ENCODE data around the gene PDE6A.
"Not testable (repeated sequence)": the region's sequence is repeated elsewhere in the genome, so short reads cannot be mapped to it uniquely, and the experiment has no call there.

PDE6A gene

GRCh38 chr5:149951138-149951749 is 6.7 kb upstream of the PDE6A start:
- Histone ChIP-seq H3K36me3 (replicated peaks) (no peaks in the 10 kb centered on the region), H3K4me3 (ENCODE audit: low read depth, low read length) (no peak overlapping the region), H3K27me3 (replicated peaks) (no peaks in the 10 kb centered on the region), H3K27ac (no peak overlapping the region)
- in situ Hi-C loops (cut with HindIII; ENCODE audit: low pct_ligation_motif_present, low sequenced_read_pairs), result no loop called here
- DNase-seq, result no peak
- TF ChIP-seq, protein P1, sequence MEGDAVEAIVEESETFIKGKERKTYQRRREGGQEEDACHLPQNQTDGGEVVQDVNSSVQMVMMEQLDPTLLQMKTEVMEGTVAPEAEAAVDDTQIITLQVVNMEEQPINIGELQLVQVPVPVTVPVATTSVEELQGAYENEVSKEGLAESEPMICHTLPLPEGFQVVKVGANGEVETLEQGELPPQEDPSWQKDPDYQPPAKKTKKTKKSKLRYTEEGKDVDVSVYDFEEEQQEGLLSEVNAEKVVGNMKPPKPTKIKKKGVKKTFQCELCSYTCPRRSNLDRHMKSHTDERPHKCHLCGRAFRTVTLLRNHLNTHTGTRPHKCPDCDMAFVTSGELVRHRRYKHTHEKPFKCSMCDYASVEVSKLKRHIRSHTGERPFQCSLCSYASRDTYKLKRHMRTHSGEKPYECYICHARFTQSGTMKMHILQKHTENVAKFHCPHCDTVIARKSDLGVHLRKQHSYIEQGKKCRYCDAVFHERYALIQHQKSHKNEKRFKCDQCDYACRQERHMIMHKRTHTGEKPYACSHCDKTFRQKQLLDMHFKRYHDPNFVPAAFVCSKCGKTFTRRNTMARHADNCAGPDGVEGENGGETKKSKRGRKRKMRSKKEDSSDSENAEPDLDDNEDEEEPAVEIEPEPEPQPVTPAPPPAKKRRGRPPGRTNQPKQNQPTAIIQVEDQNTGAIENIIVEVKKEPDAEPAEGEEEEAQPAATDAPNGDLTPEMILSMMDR (IDR thresholded peaks at IDR 0.05; ENCODE audit: low read depth, low read length, missing control alignments), result peak; percentile 36

DNA sequence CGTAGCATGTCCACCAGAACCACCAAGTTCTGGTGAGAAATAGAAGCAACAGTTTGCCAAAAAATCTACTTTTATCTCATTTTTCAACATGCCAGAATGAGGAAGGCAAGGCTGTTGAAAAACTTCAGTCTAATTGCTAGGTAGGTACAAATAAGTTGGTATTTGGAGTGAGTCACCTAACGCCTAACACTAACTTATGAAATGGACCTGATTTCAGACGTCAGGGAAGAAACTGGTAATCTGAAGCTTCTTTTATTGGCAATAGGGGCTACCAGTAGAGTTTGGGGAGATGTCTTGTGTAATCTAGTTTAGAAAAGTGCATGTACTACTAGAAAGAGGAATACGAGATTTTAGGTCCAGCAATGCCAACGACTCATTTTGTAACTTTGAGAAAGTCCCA is 4.4 kb upstream of the PDE6A start:
- Histone ChIP-seq H3K27ac (no peak overlapping the region), H3K4me3 (ENCODE audit: low read depth, low read length) (no peak overlapping the region), H3K27me3 (replicated peaks) (no peaks in the 10 kb centered on the region), H3K36me3 (replicated peaks) (no peaks in the 10 kb centered on the region)
- in situ Hi-C loops (cut with HindIII; ENCODE audit: low pct_ligation_motif_present, low sequenced_read_pairs), result no loop called here
- no peak for DNase-seq
- TF ChIP-seq, protein P1 (IDR thresholded peaks at IDR 0.05; ENCODE audit: low read depth, low read length, missing control alignments), result no peak

DNA sequence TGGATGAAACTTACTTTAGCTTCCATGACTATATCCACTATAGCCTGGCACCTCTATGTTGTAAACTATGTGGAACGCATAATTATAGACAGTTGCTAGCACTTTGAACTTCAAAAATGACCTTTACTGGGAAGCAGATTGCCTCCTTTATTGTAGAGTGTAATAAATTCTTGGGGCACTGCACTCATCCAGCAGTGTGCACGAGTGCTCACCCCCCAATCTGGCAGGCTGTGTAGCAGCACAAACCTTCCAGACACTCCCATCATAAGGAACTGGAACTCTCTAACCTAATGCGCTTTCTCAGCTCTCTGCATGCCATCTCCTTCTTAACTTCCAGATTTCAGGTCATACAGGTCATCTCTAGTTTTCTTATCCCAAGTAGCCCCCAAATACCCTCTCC is 1.5 kb upstream of the PDE6A start:
- in situ Hi-C loops (cut with HindIII; ENCODE audit: low pct_ligation_motif_present, low sequenced_read_pairs), result no loop called here
- H3K4me3 ChIP-seq (ENCODE audit: low read depth, low read length), result no peak overlapping the region

GRCh38 chr5:149943177-149943949 is 1.2 kb downstream of the PDE6A start:
- DNase-seq; H3K4me3 ChIP-seq (ENCODE audit: low read depth, low read length); H3K27me3 ChIP-seq (replicated peaks); H3K36me3 ChIP-seq (replicated peaks); H3K27ac ChIP-seq; in situ Hi-C loops (cut with HindIII; ENCODE audit: low pct_ligation_motif_present, low sequenced_read_pairs): not testable (repeated sequence)

More for the DNA sequence above, 1.5 kb upstream of the PDE6A start:
- no peak for DNase-seq
- Histone ChIP-seq H3K36me3 (replicated peaks) (no peaks in the 10 kb centered on the region), H3K27me3 (replicated peaks) (no peaks in the 10 kb centered on the region), H3K27ac (no peak overlapping the region)
- TF ChIP-seq, protein P1 (IDR thresholded peaks at IDR 0.05; ENCODE audit: low read depth, low read length, missing control alignments), result no peak

DNA sequence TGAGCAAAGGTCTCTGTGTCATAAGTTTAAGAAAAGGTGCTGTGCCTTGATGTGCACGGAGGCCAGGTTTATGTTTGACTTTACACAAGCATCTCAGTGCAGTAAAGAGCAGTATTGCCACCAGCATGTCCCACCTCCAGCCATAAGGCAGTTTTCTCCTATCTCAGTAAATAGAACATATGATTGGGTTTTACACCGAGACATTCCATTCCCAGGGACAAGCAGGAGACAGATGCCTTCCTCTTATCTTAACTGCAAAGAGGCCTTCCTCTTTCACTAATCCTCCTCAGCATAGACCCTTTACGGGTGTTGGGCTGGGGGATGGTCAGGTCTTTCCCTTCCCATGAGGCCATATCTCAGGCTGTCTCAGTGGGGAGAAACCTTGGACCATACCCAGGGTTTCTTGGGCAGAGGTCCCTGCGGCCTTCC is 1.8 kb downstream of the PDE6A start:
- H3K27me3 ChIP-seq (replicated peaks); H3K4me3 ChIP-seq (ENCODE audit: low read depth, low read length); H3K36me3 ChIP-seq (replicated peaks); H3K27ac ChIP-seq; DNase-seq; in situ Hi-C loops (cut with HindIII; ENCODE audit: low pct_ligation_motif_present, low sequenced_read_pairs): not testable (repeated sequence)

GRCh38 chr5:149942199-149942598 is 2.4 kb downstream of the PDE6A start:
- in situ Hi-C loops (cut with HindIII; ENCODE audit: low pct_ligation_motif_present, low sequenced_read_pairs), result no loop called here
- H3K4me3 ChIP-seq (ENCODE audit: low read depth, low read length), result no peak overlapping the region
- TF ChIP-seq, protein P1 (IDR thresholded peaks at IDR 0.05; ENCODE audit: low read depth, low read length, missing control alignments), result no peak
- no peaks in the 10 kb centered on the region for H3K27me3 ChIP-seq (replicated peaks)
- no peak overlapping the region for H3K27ac ChIP-seq
- no peaks in the 10 kb centered on the region for H3K36me3 ChIP-seq (replicated peaks)
- no peak for DNase-seq

Measured in brain microvascular endothelial cell (primary cell).